LNCaP clone FGC (cell line): ENCODE data around the gene ABCG1.
A peak's percentile ranks its signal among the peaks of the same experiment; 100 is the strongest.

Experiments
- DNase-seq: peaks from one replicate; pipeline ENCODE4 v3.0.0-alpha.2; 2011; ENCODE audit warnings: low read depth
- H3K4me3 ChIP-seq: 2 replicates; pipeline ENCODE4 v1.5.1; 2011; ENCODE audit warnings: mild to moderate bottlenecking, low read depth, low read length, control low read depth
- CTCF ChIP-seq: IDR thresholded peaks from 2 replicates; pipeline ENCODE4 v1.5.1; 2012; ENCODE audit warnings: mild to moderate bottlenecking; ENCODE audit not compliant: control insufficient read depth, insufficient read depth; ENCODE audit errors: extremely low read depth

The ABCG1 gene

GRCh38 chr21:42312626-42313104 is 93.7 kb downstream of the ABCG1 start:
- no peak for TF ChIP-seq CTCF
- no peak for DNase-seq
- no peak overlapping the region for H3K4me3 ChIP-seq

GRCh38 chr21:42313501-42313969 is 94.6 kb downstream of the ABCG1 start:
- no peak for TF ChIP-seq CTCF
- peak; percentile 36 for DNase-seq
- no peak overlapping the region for H3K4me3 ChIP-seq

- DNase-seq = no peak
- no peak for TF ChIP-seq CTCF
- no peak overlapping the region for H3K4me3 ChIP-seq
Measured at GRCh38 chr21:42314616-42315295, 95.8 kb downstream of the ABCG1 start.

GRCh38 chr21:42315296-42315891 is 96.5 kb downstream of the ABCG1 start, which contains the start of gene TFF3:
Gene TFF3 (minus strand): TSS chr21:42315409. CDS start chr21:42315374, 35 bp downstream.
- no peak for TF ChIP-seq CTCF
- DNase-seq = peak; percentile 78
- 0 out of 2 replicates have a peak within 1 kb of the TSS, but pooled peaks have one; percentile 4 for H3K4me3 ChIP-seq

GRCh38 chr21:42316891-42317290 is 98.0 kb downstream of the ABCG1 start:
- DNase-seq = no peak
- no peak for TF ChIP-seq CTCF
- no peak overlapping the region for H3K4me3 ChIP-seq

GRCh38 chr21:42317341-42317741 is 98.4 kb downstream of the ABCG1 start:
- no peak overlapping the region for H3K4me3 ChIP-seq
- DNase-seq = no peak
- TF ChIP-seq CTCF = no peak
